Stimulated activated CD8-positive, alpha-beta memory T cell treated with anti-CD3 and anti-CD28 coated beads, Interleukin-7, amount 100 ng/mL, for 24 hours (primary cell): ENCODE data around the gene ZNF141.
"Not testable (repeated sequence)": the region's sequence is repeated elsewhere in the genome, so short reads cannot be mapped to it uniquely, and the experiment has no call there.

Experiments used
- DNase-seq: peaks from one replicate; pipeline ENCODE4 v3.0.0-alpha.2; 2020; ENCODE audit warnings: low read depth

ZNF141 gene

DNA sequence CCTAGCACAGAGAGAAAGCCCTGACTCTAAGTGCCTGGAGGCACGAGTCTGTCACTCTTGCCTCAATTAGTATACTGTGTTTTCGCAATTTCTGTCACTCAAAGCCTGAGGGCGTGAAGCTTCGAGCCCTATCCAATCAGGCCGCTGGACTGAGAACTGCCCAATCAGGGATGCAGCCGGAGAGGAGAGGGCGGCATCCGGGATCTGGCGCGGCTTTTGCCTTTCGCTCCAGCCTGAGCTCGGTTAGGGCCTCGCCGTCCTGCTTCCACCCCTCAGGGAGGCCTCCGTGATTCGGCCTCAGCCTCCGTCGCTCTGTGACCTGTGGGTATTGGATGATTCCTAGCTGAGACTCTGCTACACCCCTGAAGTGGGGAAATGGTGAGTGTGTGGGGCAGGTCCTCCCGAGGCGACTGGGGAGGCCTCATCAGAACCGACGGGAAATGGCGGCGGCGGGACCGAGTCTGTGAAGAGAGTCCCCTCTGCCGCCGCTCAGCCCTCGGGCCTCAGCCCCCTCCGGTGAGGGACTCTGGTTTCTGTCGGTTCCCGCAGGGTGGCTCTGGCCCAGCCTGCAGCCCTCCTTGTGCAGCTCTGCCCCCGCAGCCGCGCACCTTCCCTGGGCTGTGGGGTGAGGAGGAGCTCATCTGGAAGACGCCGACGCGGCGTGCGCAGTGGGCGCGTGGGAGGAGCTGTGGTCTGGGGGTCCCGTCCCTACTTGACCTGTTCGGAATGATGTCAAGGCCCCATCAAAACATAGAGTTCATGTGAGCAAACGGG lies 48.5 kb downstream of the ZNF141 start:
- DNase-seq: no peak

DNA sequence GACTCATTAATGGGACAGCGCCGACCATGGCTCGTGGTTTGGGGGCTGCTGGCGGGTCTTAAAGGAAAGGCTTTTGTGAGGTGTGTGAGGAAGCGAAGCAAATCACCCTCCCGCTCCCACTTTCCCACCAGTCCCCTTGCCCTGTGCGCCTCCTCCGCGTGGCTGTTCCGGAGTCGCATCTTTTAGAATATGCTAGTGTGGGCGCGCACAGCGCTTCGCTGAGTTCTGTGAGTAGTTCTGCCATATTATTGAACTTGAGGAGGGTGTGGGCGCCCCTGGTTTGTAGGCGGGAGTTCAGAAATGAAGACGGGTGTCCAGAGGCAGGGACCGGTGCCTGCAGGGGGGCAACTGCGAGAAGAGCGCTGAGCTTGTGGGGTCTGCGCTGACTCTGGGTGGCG lies 49.1 kb downstream of the ZNF141 start:
- no peak for DNase-seq

- DNase-seq: no peak
Measured at GRCh38 chr4:404006-404405, 66.4 kb downstream of the ZNF141 start.

DNA sequence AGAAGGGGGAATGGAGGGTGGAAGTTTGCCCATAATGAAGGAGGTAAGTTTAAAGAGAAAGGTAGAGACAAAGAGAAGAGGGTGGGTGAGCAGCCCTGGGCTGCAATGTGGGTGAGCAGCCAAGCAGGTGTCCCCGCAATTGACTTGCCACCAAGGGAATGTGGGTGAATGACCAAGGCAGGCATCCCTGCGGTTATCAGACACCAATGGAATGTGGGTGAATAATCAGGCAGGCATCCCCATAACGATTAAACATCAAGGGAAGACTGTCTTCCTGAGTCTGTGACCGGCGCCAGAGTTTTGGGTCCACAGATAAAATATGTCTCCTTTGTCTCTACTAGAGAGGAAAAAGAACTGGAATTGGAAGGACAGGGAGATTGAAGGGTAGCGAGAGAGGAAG lies 70.7 kb downstream of the ZNF141 start:
- DNase-seq: not testable (repeated sequence)

DNA sequence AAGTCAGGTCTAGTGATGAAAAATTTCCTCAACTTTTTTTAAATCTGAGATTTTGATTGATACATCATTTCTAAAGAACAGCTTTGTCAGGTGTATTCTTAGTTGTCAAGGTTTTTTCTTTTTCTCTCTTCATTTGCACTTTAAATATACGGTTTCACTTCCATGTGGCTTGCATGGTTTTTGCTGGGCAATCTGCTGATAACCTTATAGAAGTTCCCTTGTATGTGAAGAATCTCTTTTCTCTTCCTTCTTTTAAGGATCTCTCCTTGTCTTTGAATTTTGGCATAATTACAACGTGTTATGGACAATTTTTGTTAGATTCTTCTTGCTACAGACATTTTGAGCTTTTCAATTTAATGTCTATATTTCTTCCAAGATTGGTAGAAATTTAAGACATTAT lies 85.0 kb downstream of the ZNF141 start:
- DNase-seq: no peak
